GM12892 (cell line): Measurements from ENCODE around the gene COL6A5.

Experiments used
- POLR2A ChIP-seq: IDR thresholded peaks from 2 replicates; pipeline ENCODE4 v1.6.1; 2011; ENCODE audit warnings: low read depth, low read length, control low read depth
- POLR2AphosphoS5 ChIP-seq: IDR thresholded peaks from 2 replicates; pipeline ENCODE4 v1.6.1; 2011; ENCODE audit warnings: low read depth, low read length, control low read depth
- TAF1 ChIP-seq: IDR thresholded peaks from 2 replicates; pipeline ENCODE4 v1.6.1; 2011; ENCODE audit warnings: low read depth, mild to moderate bottlenecking, control low read depth, low read length, borderline replicate concordance

- no peak for TF ChIP-seq POLR2AphosphoS5
- no peak for TF ChIP-seq POLR2A
- TF ChIP-seq TAF1: no peak
Observed at GRCh38 chr3:130462089-130462488, 116.6 kb downstream of the COL6A5 start.
